ENCODE results near the gene SOX21.

Gene SOX21

GRCh38 chr13:94667190-94667589 lies 45.2 kb downstream of the SOX21 start:
- no peak overlapping the region for H3K4me3 ChIP-seq (ENCODE audit: low read depth, low read length)

GRCh38 chr13:94666065-94666464 lies 46.3 kb downstream of the SOX21 start:
- H3K4me3 ChIP-seq (ENCODE audit: low read depth, low read length) = no peak overlapping the region
- no peak for TF ChIP-seq CTCF (IDR thresholded peaks at IDR 0.05; ENCODE audit: control insufficient read depth, extremely low read depth, insufficient read depth)
- no peak for DNase-seq (ENCODE audit: low read depth)

More at GRCh38 chr13:94667190-94667589, 45.2 kb downstream of the SOX21 start:
- DNase-seq (ENCODE audit: low read depth) = no peak
- no peak for TF ChIP-seq CTCF (IDR thresholded peaks at IDR 0.05; ENCODE audit: control insufficient read depth, extremely low read depth, insufficient read depth)

GRCh38 chr13:94664889-94665288 lies 47.5 kb downstream of the SOX21 start:
- DNase-seq (ENCODE audit: low read depth) = no peak
- H3K4me3 ChIP-seq (ENCODE audit: low read depth, low read length) = no peak overlapping the region
- no peak for TF ChIP-seq CTCF (IDR thresholded peaks at IDR 0.05; ENCODE audit: control insufficient read depth, extremely low read depth, insufficient read depth)

- H3K4me3 ChIP-seq (ENCODE audit: low read depth, low read length) = no peak overlapping the region
- DNase-seq (ENCODE audit: low read depth) = no peak
- TF ChIP-seq CTCF (IDR thresholded peaks at IDR 0.05; ENCODE audit: control insufficient read depth, extremely low read depth, insufficient read depth) = no peak
These were observed 49.9 kb downstream of the SOX21 start for GRCh38 chr13:94662274-94662945.

GRCh38 chr13:94661406-94661805 lies 50.9 kb downstream of the SOX21 start:
- DNase-seq (ENCODE audit: low read depth) = no peak
- TF ChIP-seq CTCF (IDR thresholded peaks at IDR 0.05; ENCODE audit: control insufficient read depth, extremely low read depth, insufficient read depth) = no peak

GRCh38 chr13:94660695-94661326 lies 51.5 kb downstream of the SOX21 start:
- TF ChIP-seq CTCF (IDR thresholded peaks at IDR 0.05; ENCODE audit: control insufficient read depth, extremely low read depth, insufficient read depth) = peak; percentile 32; the same call in 1 of the 2 replicates
- H3K4me3 ChIP-seq (ENCODE audit: low read depth, low read length) = no peak overlapping the region
- no peak for DNase-seq (ENCODE audit: low read depth)

More at GRCh38 chr13:94661406-94661805, 50.9 kb downstream of the SOX21 start:
- no peak overlapping the region for H3K4me3 ChIP-seq (ENCODE audit: low read depth, low read length)
